Thyroid gland (tissue), 4 donors: ENCODE results near the gene NADK2.

Experiments
- POLR2A ChIP-seq, 2 donors: fragments of 450-650 bp; IDR thresholded peaks; one replicate each; pipeline ENCODE4 v1.6.1; 2017; ENCODE audit warnings: antibody characterized with exemption in 2 of 2, mild to moderate bottlenecking in 2 of 2, moderate library complexity in 1 of 2
- TF ChIP-seq, protein P1 (sequence below), 6 experiments: fragments of 200-600 bp in 3 of 6; fragments of 450-650 bp in 3 of 6; sonication (generic) in 3 of 6; IDR thresholded peaks; one replicate each; pipeline ENCODE4 v1.5.1; 2016 to 2019; ENCODE audit warnings: antibody characterized with exemption in 6 of 6, mild to moderate bottlenecking in 2 of 6, inconsistent platforms in 1 of 6, moderate library complexity in 1 of 6

GRCh38 chr5:36164461-36164860, 77.3 kb downstream of the NADK2 start:
- no peak for TF ChIP-seq POLR2A (IDR thresholded peaks at IDR 0.05)
- TF ChIP-seq, protein P1, sequence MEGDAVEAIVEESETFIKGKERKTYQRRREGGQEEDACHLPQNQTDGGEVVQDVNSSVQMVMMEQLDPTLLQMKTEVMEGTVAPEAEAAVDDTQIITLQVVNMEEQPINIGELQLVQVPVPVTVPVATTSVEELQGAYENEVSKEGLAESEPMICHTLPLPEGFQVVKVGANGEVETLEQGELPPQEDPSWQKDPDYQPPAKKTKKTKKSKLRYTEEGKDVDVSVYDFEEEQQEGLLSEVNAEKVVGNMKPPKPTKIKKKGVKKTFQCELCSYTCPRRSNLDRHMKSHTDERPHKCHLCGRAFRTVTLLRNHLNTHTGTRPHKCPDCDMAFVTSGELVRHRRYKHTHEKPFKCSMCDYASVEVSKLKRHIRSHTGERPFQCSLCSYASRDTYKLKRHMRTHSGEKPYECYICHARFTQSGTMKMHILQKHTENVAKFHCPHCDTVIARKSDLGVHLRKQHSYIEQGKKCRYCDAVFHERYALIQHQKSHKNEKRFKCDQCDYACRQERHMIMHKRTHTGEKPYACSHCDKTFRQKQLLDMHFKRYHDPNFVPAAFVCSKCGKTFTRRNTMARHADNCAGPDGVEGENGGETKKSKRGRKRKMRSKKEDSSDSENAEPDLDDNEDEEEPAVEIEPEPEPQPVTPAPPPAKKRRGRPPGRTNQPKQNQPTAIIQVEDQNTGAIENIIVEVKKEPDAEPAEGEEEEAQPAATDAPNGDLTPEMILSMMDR (IDR thresholded peaks at IDR 0.05), result no peak
